Activated B cell treated with CpG ODN at 0.5 μM for 24 hours (primary cell): ENCODE results near the gene PLEKHA6. TPM values are rescaled to one million over a fixed set of nuclear protein-coding genes. Genes with fewer than 3 reads are reported as not detected.

Source experiments
- ATAC-seq: fragments of 200-7000 bp; cut with Tn5 transposase; one replicate; pipeline ENCODE4 v1.10.0; 2021; ENCODE audit warnings: low read depth, mild to moderate bottlenecking, moderate library complexity
- CTCF ChIA-PET: fragments of 350-600 bp; sonication (Branson Sonifier 250); formaldehyde crosslinking; loops from one replicate; lab custom pipeline; 2021; ENCODE audit warnings: antibody characterized with exemption; lab: Charles Lee
- POLR2A ChIA-PET: fragments of 350-600 bp; sonication (Branson Sonifier 250); formaldehyde crosslinking; loops from one replicate; lab custom pipeline; 2021; ENCODE audit warnings: antibody characterized with exemption; lab: Charles Lee
- DNase-seq: peaks from one replicate; pipeline ENCODE4 v3.0.0; 2022
- H3K27ac Mint-ChIP-seq: one replicate; pipeline ENCODE4 v1.8.0; 2020; ENCODE audit warnings: mixed read lengths
- H3K27me3 Mint-ChIP-seq: one replicate; pipeline ENCODE4 v1.8.0; 2021; ENCODE audit warnings: mixed read lengths
- H3K36me3 Mint-ChIP-seq: one replicate; pipeline ENCODE4 v1.8.0; 2021; ENCODE audit warnings: low read depth, mixed read lengths
- H3K4me1 Mint-ChIP-seq: one replicate; pipeline ENCODE4 v1.8.0; 2021; ENCODE audit warnings: mixed read lengths
- H3K4me3 Mint-ChIP-seq: one replicate; pipeline ENCODE4 v1.8.0; 2020; ENCODE audit warnings: mild to moderate bottlenecking, mixed read lengths
- H3K9me3 Mint-ChIP-seq: one replicate; pipeline ENCODE4 v1.8.0; 2020; ENCODE audit warnings: mixed read lengths
- CTCF ChIP-seq: fragments of 200-600 bp; IDR thresholded peaks from one replicate; pipeline ENCODE4 v1.8.0; 2022; ENCODE audit warnings: antibody characterized with exemption, mild to moderate bottlenecking
- intact Hi-C: fragments of 100-400 bp; cut with micrococcal nuclease; formaldehyde crosslinking; loops from one replicate; pipeline ENCODE4 v1.15.1; 2024
- total RNA-seq: library from RNA; stranded (reverse); gene quantifications from 2 replicates; pipeline ENCODE4 v1.2.3, GENCODE V29; 2022

PLEKHA6 gene
- total RNA-seq, 1 donor from 2014 or later, result 0.62 TPM

- ChIA-PET POLR2A (no interaction called here), CTCF (no interaction called here)
- Mint-ChIP-seq H3K27me3 (peaks cover 21% of the 10 kb centered on the region), H3K36me3 (no peaks in the 10 kb centered on the region), H3K9me3 (no peaks in the 10 kb centered on the region), H3K27ac (no peak overlapping the region), H3K4me3 (no peak overlapping the region), H3K4me1 (no peaks in the 10 kb centered on the region)
- no peak for TF ChIP-seq CTCF
- ATAC-seq (no peak), DNase-seq (no peak)
- intact Hi-C loops, result no loop called here
These were observed 19.4 kb downstream of the PLEKHA6 start for GRCh38 chr1:204340081-204340889.

- Mint-ChIP-seq H3K4me3 (no peak overlapping the region), H3K27me3 (peaks cover 21% of the 10 kb centered on the region), H3K4me1 (no peaks in the 10 kb centered on the region), H3K27ac (no peak overlapping the region), H3K36me3 (no peaks in the 10 kb centered on the region), H3K9me3 (no peaks in the 10 kb centered on the region)
- no peak for TF ChIP-seq CTCF
- ChIA-PET POLR2A (no interaction called here), CTCF (no interaction called here)
- ATAC-seq (no peak), DNase-seq (no peak)
- intact Hi-C loops, result no loop called here
These were observed 20.2 kb downstream of the PLEKHA6 start for GRCh38 chr1:204339541-204339940.

- Mint-ChIP-seq H3K9me3 (no peaks in the 10 kb centered on the region), H3K4me3 (no peak overlapping the region), H3K36me3 (no peaks in the 10 kb centered on the region), H3K27me3 (peaks cover 21% of the 10 kb centered on the region), H3K27ac (no peak overlapping the region), H3K4me1 (no peaks in the 10 kb centered on the region)
- no peak for TF ChIP-seq CTCF
- ChIA-PET POLR2A (no interaction called here), CTCF (no interaction called here)
- ATAC-seq (no peak), DNase-seq (no peak)
- intact Hi-C loops, result no loop called here
These were observed 20.7 kb downstream of the PLEKHA6 start for GRCh38 chr1:204338997-204339396.

GRCh38 chr1:204338360-204338759, 21.4 kb downstream of the PLEKHA6 start:
- no peaks in the 10 kb centered on the region for H3K36me3 Mint-ChIP-seq
- intact Hi-C loops, result no loop called here
- TF ChIP-seq CTCF, result no peak
- no peak for ATAC-seq
- no peak overlapping the region for H3K27ac Mint-ChIP-seq
- CTCF ChIA-PET, result no interaction called here
- H3K4me3 Mint-ChIP-seq, result no peak overlapping the region
- no peaks in the 10 kb centered on the region for H3K9me3 Mint-ChIP-seq
- DNase-seq, result no peak
- no peaks in the 10 kb centered on the region for H3K4me1 Mint-ChIP-seq
- POLR2A ChIA-PET, result no interaction called here
- peaks cover 27% of the 10 kb centered on the region for H3K27me3 Mint-ChIP-seq

GRCh38 chr1:204337583-204337982, 22.1 kb downstream of the PLEKHA6 start:
- no peaks in the 10 kb centered on the region for H3K36me3 Mint-ChIP-seq
- H3K9me3 Mint-ChIP-seq, result no peaks in the 10 kb centered on the region
- DNase-seq (no peak), ATAC-seq (no peak)
- H3K27ac Mint-ChIP-seq, result no peak overlapping the region
- peaks cover 23% of the 10 kb centered on the region for H3K27me3 Mint-ChIP-seq
- POLR2A ChIA-PET, result no interaction called here
- CTCF ChIA-PET, result no interaction called here
- no peak for TF ChIP-seq CTCF
- H3K4me3 Mint-ChIP-seq, result no peak overlapping the region
- no peaks in the 10 kb centered on the region for H3K4me1 Mint-ChIP-seq
- intact Hi-C loops, result no loop called here
